SHP77 (cell line): ENCODE results near the gene SSH3.

ENCODE experiments used
- DNase-seq, 2 experiments: peaks; one replicate each; lab custom pipeline; 2025; lab: John Stamatoyannopoulos, UW

SSH3 gene

GRCh38 chr11:67303132-67303834, at the start of gene SSH3:
SSH3 (plus strand) TSS chr11:67303530; CDS start chr11:67303626, 96 bp downstream.
- DNase-seq: peak; percentile 57 to 90

GRCh38 chr11:67253872-67254624, 49.3 kb upstream of the SSH3 start:
- DNase-seq: no peak

GRCh38 chr11:67254798-67255197, 48.5 kb upstream of the SSH3 start:
- no peak for DNase-seq

GRCh38 chr11:67255353-67255752, 48.0 kb upstream of the SSH3 start:
- no peak for DNase-seq

- DNase-seq: no peak
Measured at GRCh38 chr11:67255864-67256263, 47.5 kb upstream of the SSH3 start.

GRCh38 chr11:67256477-67257135, 46.7 kb upstream of the SSH3 start:
- DNase-seq: no peak

- DNase-seq: no peak
Measured at GRCh38 chr11:67260406-67260805, 42.9 kb upstream of the SSH3 start.

- peak; percentile 68 to 74 for DNase-seq
Measured at GRCh38 chr11:67260885-67261639, 42.3 kb upstream of the SSH3 start.

GRCh38 chr11:67261640-67261945, 41.7 kb upstream of the SSH3 start:
- no peak for DNase-seq

GRCh38 chr11:67261946-67262681, 41.2 kb upstream of the SSH3 start:
- peak in 1 of 2 experiments; percentile 41 for DNase-seq

- DNase-seq: peak; percentile 87 to 91
Measured at GRCh38 chr11:67262731-67263675, 40.3 kb upstream of the SSH3 start.

- DNase-seq: no peak
Measured at GRCh38 chr11:67264260-67264659, 39.1 kb upstream of the SSH3 start.

GRCh38 chr11:67264877-67265632, 38.3 kb upstream of the SSH3 start:
- no peak for DNase-seq

- DNase-seq: peak; percentile 63 to 74
Measured at GRCh38 chr11:67265633-67266448, 37.5 kb upstream of the SSH3 start.

GRCh38 chr11:67266449-67267187, 36.7 kb upstream of the SSH3 start, which contains the start of gene GRK2:
GRK2 (plus strand) TSS chr11:67266473; CDS start chr11:67266700, 227 bp downstream.
- DNase-seq: peak in 1 of 2 experiments; percentile 56

GRCh38 chr11:67267188-67268080, 35.9 kb upstream of the SSH3 start:
- DNase-seq: no peak
